NCI-H69 (cell line): ENCODE results near the gene STARD3.
"Not testable (repeated sequence)": the region's sequence is repeated elsewhere in the genome, so short reads cannot be mapped to it uniquely, and the experiment has no call there.

Experiments
- DNase-seq: peaks from one replicate; lab custom pipeline; 2025; lab: John Stamatoyannopoulos, UW

Gene STARD3

GRCh38 chr17:39636927-39637736 lies at the start of gene STARD3:
STARD3 (plus strand) TSS chr17:39637144; CDS start chr17:39653532, 16,388 bp downstream.
- DNase-seq: peak; percentile 88

- DNase-seq: not testable (repeated sequence)
These were observed 46.8 kb upstream of the STARD3 start for GRCh38 chr17:39590180-39590579.

- peak; percentile 82 for DNase-seq
These were observed 44.7 kb upstream of the STARD3 start for GRCh38 chr17:39591958-39592954.

GRCh38 chr17:39593371-39593770 lies 43.6 kb upstream of the STARD3 start:
- DNase-seq: no peak

GRCh38 chr17:39595294-39595693 lies 41.6 kb upstream of the STARD3 start:
- DNase-seq: no peak

GRCh38 chr17:39595928-39596510 lies 40.9 kb upstream of the STARD3 start:
- DNase-seq: no peak

- DNase-seq: peak; percentile 25
These were observed 40.2 kb upstream of the STARD3 start for GRCh38 chr17:39596543-39597267.

GRCh38 chr17:39597372-39598046 lies 39.4 kb upstream of the STARD3 start:
- peak; percentile 39 for DNase-seq

GRCh38 chr17:39598047-39598481 lies 38.9 kb upstream of the STARD3 start:
- DNase-seq: peak; percentile 30

- no peak for DNase-seq
These were observed 38.3 kb upstream of the STARD3 start for GRCh38 chr17:39598630-39599003.

- DNase-seq: peak; percentile 34
These were observed 37.8 kb upstream of the STARD3 start for GRCh38 chr17:39599004-39599664.

GRCh38 chr17:39599665-39600231 lies 37.2 kb upstream of the STARD3 start:
- no peak for DNase-seq

GRCh38 chr17:39600288-39600996 lies 36.5 kb upstream of the STARD3 start:
- DNase-seq: no peak

GRCh38 chr17:39600997-39601597 lies 35.8 kb upstream of the STARD3 start:
- no peak for DNase-seq

- DNase-seq: no peak
These were observed 35.0 kb upstream of the STARD3 start for GRCh38 chr17:39601758-39602532.

- DNase-seq: no peak
These were observed 34.2 kb upstream of the STARD3 start for GRCh38 chr17:39602533-39603303.

- no peak for DNase-seq
These were observed 33.5 kb upstream of the STARD3 start for GRCh38 chr17:39603304-39604016.
